AG20443 (cell line): ENCODE data around the gene MYPOP.

Source experiments
- DNase-seq: peaks from one replicate; pipeline ENCODE4 v3.0.0; 2012; ENCODE audit warnings: low spot score, mixed read lengths

MYPOP gene

DNA sequence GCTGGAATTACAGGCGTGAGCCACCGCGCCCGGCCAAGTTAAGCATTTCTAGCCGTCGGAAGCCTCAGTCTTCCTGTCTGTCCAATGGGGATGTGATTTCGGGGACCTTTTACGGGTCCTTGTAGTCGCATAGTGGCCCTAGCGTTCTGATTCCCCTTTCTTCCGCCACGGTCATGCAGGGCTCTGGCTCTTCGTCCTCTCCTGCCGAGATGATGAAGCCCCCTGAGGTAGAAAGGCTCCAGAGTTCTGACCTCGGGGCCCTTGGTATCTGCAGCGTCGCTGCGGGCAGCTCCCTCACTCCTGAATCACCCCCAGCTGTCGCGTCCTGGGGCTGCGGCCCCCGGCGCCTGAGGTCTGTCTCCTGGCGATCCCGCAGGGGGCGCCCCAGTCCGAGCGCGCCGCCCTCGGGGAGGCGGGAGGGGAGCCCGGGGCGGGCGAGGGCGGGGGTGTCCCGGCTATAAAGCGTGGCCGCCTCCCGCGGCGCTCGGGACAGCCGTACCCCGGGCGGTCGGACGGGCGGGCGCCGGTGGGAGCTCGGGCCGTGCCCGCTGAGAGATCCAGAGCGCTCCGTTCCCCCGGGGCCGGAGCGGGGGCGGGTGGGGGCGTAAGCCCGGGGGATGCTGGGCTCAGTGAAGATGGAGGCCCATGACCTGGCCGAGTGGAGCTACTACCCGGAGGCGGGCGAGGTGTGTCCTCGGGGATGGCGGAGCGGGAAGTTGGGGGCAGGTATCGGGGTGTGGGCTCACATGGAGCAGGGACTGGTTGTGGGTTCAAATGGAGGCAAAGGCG lies 38.4 kb downstream of the MYPOP start, which contains the start of gene FOXA3:
Gene FOXA3, plus strand, starts transcription at position 487 of the 789 bp plus-strand sequence. Its CDS starts 131 bp downstream, at position 618.
- DNase-seq = peak; percentile 78

- DNase-seq = no peak
Observed at GRCh38 chr19:45863335-45863839, 39.0 kb downstream of the MYPOP start.

- peak; percentile 100 for DNase-seq
Observed at GRCh38 chr19:45862564-45863334, 39.7 kb downstream of the MYPOP start, which contains the start of gene SYMPK. TSS of gene SYMPK (minus strand) at chr19:45863147. CDS start at chr19:45854495, 8,652 bp downstream.

DNA sequence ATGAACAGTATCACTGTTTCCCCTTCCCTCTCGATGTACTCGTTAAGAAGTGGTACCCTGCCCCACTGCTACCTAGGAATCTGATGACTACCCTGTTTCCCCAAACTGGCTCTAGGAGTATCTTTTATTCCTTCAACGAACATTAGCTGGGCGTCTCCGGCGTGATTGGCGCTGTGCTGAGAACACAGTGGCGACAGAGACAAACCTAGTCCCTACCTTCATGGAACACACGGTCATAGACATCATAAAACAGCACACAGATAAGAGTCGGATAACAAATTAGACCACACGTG lies 40.2 kb downstream of the MYPOP start:
- DNase-seq = no peak

DNA sequence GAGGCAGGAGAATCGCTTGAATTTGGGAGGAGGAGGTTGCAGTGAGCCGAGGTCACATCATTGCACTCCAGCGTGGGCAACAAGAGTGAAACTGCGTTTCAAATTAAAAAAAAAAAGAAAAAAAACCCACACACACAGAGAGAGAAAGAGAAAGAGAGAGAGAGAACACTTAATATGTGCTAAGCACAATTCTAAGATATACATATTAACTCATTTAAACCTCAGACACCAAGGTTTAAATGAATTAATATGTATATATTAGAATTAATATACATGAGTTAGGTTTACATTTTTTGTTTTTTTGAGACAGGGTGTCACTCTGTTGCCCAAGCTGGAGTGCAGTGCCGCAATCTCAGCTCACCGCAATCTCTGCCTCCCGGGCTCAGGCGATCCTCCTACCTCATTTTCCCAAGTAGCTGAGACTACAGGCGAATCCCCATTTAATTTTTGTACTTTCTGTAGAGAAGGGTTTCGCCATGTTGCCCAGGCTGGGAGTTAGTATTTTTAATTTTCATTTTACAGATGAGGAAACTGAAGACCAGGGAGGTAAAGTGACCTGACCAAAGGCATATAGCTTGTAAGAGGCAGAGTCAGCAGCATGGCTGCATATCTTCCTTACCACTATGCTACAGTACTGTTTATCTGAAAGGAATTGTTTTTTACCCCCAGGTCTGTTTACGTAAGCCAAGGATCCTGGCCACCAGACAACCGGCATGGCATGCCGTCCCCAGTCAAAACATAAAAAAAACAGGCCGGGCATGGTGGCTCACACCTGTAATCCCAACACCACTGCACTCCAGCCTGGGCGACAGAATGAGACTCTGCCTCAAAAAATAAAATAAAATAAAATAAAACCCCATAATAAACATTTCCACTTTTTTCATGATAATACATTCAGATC lies 41.8 kb downstream of the MYPOP start:
- no peak for DNase-seq

DNA sequence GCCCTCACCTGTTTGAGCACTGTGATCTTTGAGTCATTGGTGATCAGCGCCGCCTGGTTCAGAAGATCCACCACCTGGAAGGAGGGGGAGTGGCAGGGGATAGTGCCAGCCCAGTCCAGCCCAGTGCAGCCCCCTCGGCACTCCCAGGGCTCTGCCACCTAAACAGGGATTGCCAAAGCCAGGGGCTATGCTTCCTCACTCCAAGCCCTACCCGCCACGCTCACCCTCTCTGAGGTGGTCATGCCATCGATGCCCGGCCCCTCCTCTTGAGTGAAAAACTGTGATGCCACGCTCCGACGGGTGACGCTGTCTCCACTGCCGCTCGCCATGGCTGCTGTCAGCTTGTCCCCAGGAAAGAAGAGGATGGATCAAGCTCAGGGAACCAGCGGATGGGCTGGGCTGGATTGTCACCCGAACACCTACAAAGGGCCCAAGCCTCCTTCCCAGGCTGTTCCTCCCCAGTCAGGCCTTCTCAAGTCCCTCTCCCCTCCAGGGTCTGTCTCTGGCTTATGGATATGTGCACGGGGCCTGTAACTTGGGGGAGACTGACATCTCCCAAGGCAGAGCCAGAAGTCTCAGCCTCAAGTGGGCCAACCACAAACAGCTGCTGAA lies 48.1 kb downstream of the MYPOP start:
- DNase-seq = no peak

DNA sequence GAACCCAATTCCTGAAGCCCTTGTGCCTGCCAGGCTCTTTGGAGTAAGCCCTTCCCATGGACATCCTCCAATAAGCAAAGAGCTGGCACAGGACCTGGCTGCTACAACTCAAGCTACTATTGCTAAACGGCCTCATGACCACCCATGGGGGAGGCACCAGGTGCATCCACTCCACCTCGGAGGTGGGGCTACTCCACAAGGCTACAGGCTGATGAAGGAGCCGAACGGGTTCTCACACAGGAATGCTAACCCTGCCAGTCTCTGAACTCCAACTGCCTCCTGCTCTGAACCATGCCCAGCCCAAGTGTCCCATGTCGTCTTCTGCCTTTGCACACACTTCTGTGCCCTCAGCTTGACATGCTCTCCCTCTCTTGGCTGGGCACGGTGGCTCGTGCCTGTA lies 49.4 kb downstream of the MYPOP start:
- no peak for DNase-seq

- peak; percentile 51 for DNase-seq
Observed at GRCh38 chr19:45852145-45852750, 50.2 kb downstream of the MYPOP start.

GRCh38 chr19:45848922-45849321 lies 53.5 kb downstream of the MYPOP start:
- DNase-seq = no peak

GRCh38 chr19:45847663-45848062 lies 54.8 kb downstream of the MYPOP start:
- no peak for DNase-seq

DNA sequence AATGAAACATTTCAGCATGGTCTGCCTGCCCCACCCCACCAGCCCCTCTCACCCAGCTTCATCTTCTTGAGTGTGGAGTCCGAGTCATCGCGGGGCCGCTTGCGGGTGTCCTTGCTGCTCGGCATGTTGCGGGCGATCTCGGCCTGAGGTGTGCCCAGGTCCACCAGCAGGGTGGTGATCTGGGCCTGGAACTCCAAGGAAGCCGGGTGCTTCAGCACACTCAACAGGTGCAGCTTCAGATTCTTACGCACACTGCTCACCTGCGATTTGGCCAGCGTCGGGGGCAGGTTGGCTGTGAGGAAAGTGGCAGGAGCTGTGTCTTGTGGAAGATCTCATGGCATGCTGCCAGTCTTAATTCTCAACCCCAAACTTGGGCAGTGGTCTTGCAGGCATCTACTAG lies 60.2 kb downstream of the MYPOP start:
- DNase-seq = no peak
